H1 (cell line): ENCODE results near the gene PRDM1. TPM values are rescaled to one million over a fixed set of nuclear protein-coding genes. Genes with fewer than 3 reads are reported as not detected.

Source experiments
- CBX5 ChIP-seq: fragments of 300-800, 300-1000 bp; sonication (generic); IDR thresholded peaks from 2 replicates; pipeline ENCODE4 v1.7.1; 2016; ENCODE audit warnings: antibody characterized with exemption, low read length, low read depth
- JUN ChIP-seq: IDR thresholded peaks from 2 replicates; pipeline ENCODE4 v1.6.1; 2011; ENCODE audit warnings: low read depth, mild to moderate bottlenecking, improper control_type of control experiment, low read length
- KDM5A ChIP-seq: fragments of 200-600 bp; IDR thresholded peaks from 2 replicates; pipeline ENCODE4 v1.7.1; 2012; ENCODE audit warnings: mild to moderate bottlenecking, low read length, inconsistent platforms, mixed read lengths
- SIRT6 ChIP-seq: IDR thresholded peaks from one replicate; pipeline ENCODE4 v1.7.1; 2012; ENCODE audit warnings: low read length, inconsistent platforms
- SP2 ChIP-seq: IDR thresholded peaks from 2 replicates; pipeline ENCODE4 v1.6.1; 2012; ENCODE audit warnings: mild to moderate bottlenecking, low read length, inconsistent platforms
- SP4 ChIP-seq: IDR thresholded peaks from 2 replicates; pipeline ENCODE4 v1.6.1; 2012; ENCODE audit warnings: low read length, inconsistent platforms
- SRF ChIP-seq: IDR thresholded peaks from 2 replicates; pipeline ENCODE4 v1.6.1; 2011; ENCODE audit warnings: mild to moderate bottlenecking, low read depth, low read length, moderate library complexity
- TAF1 ChIP-seq: IDR thresholded peaks from 2 replicates; pipeline ENCODE4 v1.6.1; 2011; ENCODE audit warnings: mild to moderate bottlenecking, low read depth, low read length
- ZNF274 ChIP-seq: IDR thresholded peaks from 2 replicates; pipeline ENCODE4 v1.7.0; 2012; ENCODE audit warnings: low read length, borderline replicate concordance; ENCODE audit errors: extremely low read depth
- polyA plus RNA-seq, 7 experiments: library from polyadenylated mRNA; depleted of rRNA in 3 of 7; stranded (reverse) in 5 of 7; unstranded in 2 of 7; fragments of >200 nt in 5 of 7; fragments of 200-250 nt in 2 of 7; gene quantifications; 1 replicate in 5 of 7; 2 replicates in 1 of 7; 4 replicates in 1 of 7; pipeline versions ENCODE4 v1.2.1 to v1.2.3, GENCODE V29; 2011 to 2013; ENCODE audit warnings: missing spikeins in 2 of 7, mixed read lengths in 2 of 7
- total RNA-seq: library from RNA; stranded (reverse); fragmentation: NEBNext Ultra II Directional; extraction: Animal tissue kit (Norgen Biotek cat#: 25700); gene quantifications from 2 replicates; pipeline ENCODE4 v1.2.1, GENCODE V29; 2021

PRDM1 gene
- total and polyA plus RNA-seq, 2 of the 8 experiments (the other 6 are each of a cell fraction or from before 2014, with no cell fraction given), result 0.21 to 0.74 TPM

GRCh38 chr6:106122306-106122918, 36.3 kb downstream of the PRDM1 start (continued):
- TF ChIP-seq TAF1 (no peak), SIRT6 (no peak), ZNF274 (no peak), JUN (no peak), SP2 (no peak), CBX5 (no peak), KDM5A (no peak), SP4 (no peak), SRF (no peak)
